ENCODE results near the gene NUTM1. TPM values are rescaled to one million over a fixed set of nuclear protein-coding genes. Genes with fewer than 3 reads are reported as not detected.

The NUTM1 gene
- total RNA-seq, 1 experiment from 2014 or later = 0.26 TPM

DNA sequence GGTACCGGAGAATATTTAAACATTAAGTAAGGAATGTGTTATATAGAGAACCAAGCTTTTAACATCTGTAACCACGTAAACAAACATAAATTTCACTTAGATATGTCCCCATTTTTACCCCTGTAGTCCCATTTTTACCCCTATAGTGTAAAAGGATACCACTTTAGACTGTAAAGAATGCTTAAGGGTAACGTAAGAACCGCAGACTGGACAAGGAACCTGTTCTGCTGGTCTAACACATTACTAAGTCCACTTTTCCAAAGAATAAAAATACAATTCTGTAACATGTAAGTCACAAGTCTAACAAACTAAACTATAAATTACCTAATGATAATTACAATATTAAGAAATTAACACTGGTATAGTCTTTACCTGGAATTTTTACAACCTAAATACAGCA, 8.4 kb upstream of the NUTM1 start:
- no peak overlapping the region for H2BK12ac ChIP-seq (ENCODE audit: insufficient read length, low read depth, low read length)
- no peak overlapping the region for H4K5ac ChIP-seq (ENCODE audit: insufficient read length, low read depth, low read length)
- H3K4ac ChIP-seq (ENCODE audit: low read depth, low read length) = no peak overlapping the region
- no peak overlapping the region for H2BK15ac ChIP-seq (ENCODE audit: low read depth, low read length)
- H2BK20ac ChIP-seq (ENCODE audit: low read depth, low read length, poor library complexity, severe bottlenecking) = no peak overlapping the region
- H3K79me2 ChIP-seq (ENCODE audit: insufficient read depth, low read length) = no peaks in the 10 kb centered on the region
- no peak overlapping the region for H2AK5ac ChIP-seq (ENCODE audit: insufficient read length, low read length)
- no CpG with 5 or more reads among the region's 4 CpGs for WGBS (ENCODE audit: extremely low coverage, insufficient read length, low lambda C conversion rate)
- H3K27me3 ChIP-seq (ENCODE audit: insufficient read depth, low read length) = no peaks in the 10 kb centered on the region
- no peak overlapping the region for H3K56ac ChIP-seq (ENCODE audit: insufficient read length, low read depth, low read length)
- H4K8ac ChIP-seq (replicated peaks; ENCODE audit: insufficient read length, low read depth, low read length) = no peak overlapping the region
- no peak overlapping the region for H4K91ac ChIP-seq (ENCODE audit: insufficient read length, low read depth, low read length)
- H2AFZ ChIP-seq (ENCODE audit: low read length) = no peak overlapping the region
- no peaks in the 10 kb centered on the region for H4K20me1 ChIP-seq (ENCODE audit: control insufficient read depth, insufficient read depth, insufficient read length)
- H3K9me3 ChIP-seq (ENCODE audit: control insufficient read depth, low read depth, low read length) = no peaks in the 10 kb centered on the region
- no peak overlapping the region for H2BK5ac ChIP-seq (ENCODE audit: insufficient read length, low read length)
- no peaks in the 10 kb centered on the region for H3K4me1 ChIP-seq (ENCODE audit: insufficient read depth, low read length)
- no peak overlapping the region for H3T11ph ChIP-seq (ENCODE audit: low read length)
- no peak overlapping the region for H3K27ac ChIP-seq (ENCODE audit: insufficient read length, low read depth, low read length)
- H3K4me1 Mint-ChIP-seq = peaks cover 7% of the 10 kb centered on the region in 2 experiments
- H3K27me3 Mint-ChIP-seq (ENCODE audit: low read depth) = peaks cover 5% of the 10 kb centered on the region; the same call in 1 of the 2 replicates
- DNase-seq = no peak
- no peaks in the 10 kb centered on the region; a peak in 1 of 7 replicates for H3K36me3 Mint-ChIP-seq (ENCODE audit: insufficient read depth in 1 of 3, low read depth in 3 of 3)
- no peak overlapping the region for H3K23ac ChIP-seq (ENCODE audit: insufficient read length, low read depth, low read length)
- no peak overlapping the region for H3K4me3 Mint-ChIP-seq
- H3K27ac Mint-ChIP-seq = no peak overlapping the region
- no peaks in the 10 kb centered on the region for H3K79me1 ChIP-seq (ENCODE audit: insufficient read depth, low read depth, low read length, poor library complexity, severe bottlenecking)
- TF ChIP-seq CTCF (conservative IDR thresholded peaks at IDR 0.05) = no peak
- no peaks in the 10 kb centered on the region for H3K9me3 Mint-ChIP-seq
- peaks cover 7% of the 10 kb centered on the region for H3K23me2 ChIP-seq (ENCODE audit: insufficient read length, low read depth, low read length, poor library complexity, severe bottlenecking)
- H3K14ac ChIP-seq (ENCODE audit: insufficient read depth, low read length) = no peak overlapping the region
- H3K18ac ChIP-seq (ENCODE audit: insufficient read length, low read depth, low read length) = no peak overlapping the region
- no peak overlapping the region for H3K4me2 ChIP-seq (ENCODE audit: insufficient read depth, insufficient read length, low read length)
- H3K9ac ChIP-seq (ENCODE audit: extremely low read depth, insufficient read length, low read length) = no peak overlapping the region
- H2BK120ac ChIP-seq (ENCODE audit: low read depth, low read length, poor library complexity, severe bottlenecking) = no peak overlapping the region

Data from H9 (cell line).